ENCODE results near the gene POMT2.

Gene POMT2

DNA sequence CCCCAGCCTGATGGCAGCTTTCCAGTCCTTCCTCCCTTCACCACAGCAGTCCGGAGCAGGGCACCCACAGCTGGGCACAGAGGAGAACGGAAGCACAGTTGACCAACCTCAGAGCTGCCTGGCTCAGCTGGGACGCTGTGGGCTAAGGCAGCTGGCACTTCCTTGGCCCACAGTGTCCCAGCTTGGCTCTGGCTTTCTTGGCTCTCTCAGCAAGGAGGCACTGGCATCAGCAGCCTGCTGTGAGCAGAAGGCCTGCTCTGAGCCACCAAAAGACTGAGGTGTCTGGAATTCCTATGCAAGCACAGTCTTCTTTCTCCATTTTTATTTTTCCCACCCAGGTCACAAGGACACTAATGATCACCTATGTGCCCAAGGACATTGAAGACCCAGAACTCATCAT lies 82.3 kb downstream of the POMT2 start:
- Histone ChIP-seq H3K79me2 (ENCODE audit: insufficient read depth, low read depth) (no peaks in the 10 kb centered on the region), H4K20me1 (ENCODE audit: insufficient read depth) (no peaks in the 10 kb centered on the region), H3K4me1 (ENCODE audit: low read depth, poor library complexity, severe bottlenecking) (no peaks in the 10 kb centered on the region), H3K27me3 (ENCODE audit: insufficient read depth, low read depth) (no peaks in the 10 kb centered on the region), H3K27ac (no peak overlapping the region), H3K9ac (no peak overlapping the region), H3K4me3 (IDR thresholded peaks at IDR 0.05; ENCODE audit: insufficient read depth, low read depth, low read length) (no peak overlapping the region), H3K36me3 (ENCODE audit: insufficient read depth) (no peaks in the 10 kb centered on the region), H3K4me2 (no peak overlapping the region), H2AFZ (ENCODE audit: low read depth) (no peak overlapping the region)
- TF ChIP-seq CTCF (conservative IDR thresholded peaks at IDR 0.05; ENCODE audit: low read depth, low read length) = no peak

GRCh38 chr14:77236814-77237213 lies 83.9 kb downstream of the POMT2 start:
- Histone ChIP-seq H3K27me3 (ENCODE audit: insufficient read depth, low read depth) (no peaks in the 10 kb centered on the region), H3K36me3 (ENCODE audit: insufficient read depth) (no peaks in the 10 kb centered on the region), H3K27ac (no peak overlapping the region), H3K4me3 (IDR thresholded peaks at IDR 0.05; ENCODE audit: insufficient read depth, low read depth, low read length) (no peak overlapping the region), H2AFZ (ENCODE audit: low read depth) (no peak overlapping the region), H3K4me2 (no peak overlapping the region), H4K20me1 (ENCODE audit: insufficient read depth) (no peaks in the 10 kb centered on the region), H3K4me1 (ENCODE audit: low read depth, poor library complexity, severe bottlenecking) (no peaks in the 10 kb centered on the region), H3K79me2 (ENCODE audit: insufficient read depth, low read depth) (no peaks in the 10 kb centered on the region), H3K9ac (no peak overlapping the region)
- TF ChIP-seq CTCF (conservative IDR thresholded peaks at IDR 0.05; ENCODE audit: low read depth, low read length) = no peak

- Histone ChIP-seq H3K79me2 (ENCODE audit: insufficient read depth, low read depth) (no peaks in the 10 kb centered on the region), H3K4me1 (ENCODE audit: low read depth, poor library complexity, severe bottlenecking) (no peaks in the 10 kb centered on the region), H3K4me2 (no peak overlapping the region), H3K27me3 (ENCODE audit: insufficient read depth, low read depth) (no peaks in the 10 kb centered on the region), H3K9ac (no peak overlapping the region), H2AFZ (ENCODE audit: low read depth) (no peak overlapping the region), H3K36me3 (ENCODE audit: insufficient read depth) (no peaks in the 10 kb centered on the region), H3K27ac (no peak overlapping the region), H3K4me3 (IDR thresholded peaks at IDR 0.05; ENCODE audit: insufficient read depth, low read depth, low read length) (no peak overlapping the region), H4K20me1 (ENCODE audit: insufficient read depth) (no peaks in the 10 kb centered on the region)
- no peak for TF ChIP-seq CTCF (conservative IDR thresholded peaks at IDR 0.05; ENCODE audit: low read depth, low read length)
These were observed 89.0 kb downstream of the POMT2 start for GRCh38 chr14:77231721-77232120.

GRCh38 chr14:77230914-77231313 lies 89.8 kb downstream of the POMT2 start:
- Histone ChIP-seq H3K36me3 (ENCODE audit: insufficient read depth) (no peaks in the 10 kb centered on the region), H3K27ac (no peak overlapping the region), H4K20me1 (ENCODE audit: insufficient read depth) (no peaks in the 10 kb centered on the region), H3K27me3 (ENCODE audit: insufficient read depth, low read depth) (no peaks in the 10 kb centered on the region), H3K4me1 (ENCODE audit: low read depth, poor library complexity, severe bottlenecking) (no peaks in the 10 kb centered on the region), H3K4me3 (IDR thresholded peaks at IDR 0.05; ENCODE audit: insufficient read depth, low read depth, low read length) (no peak overlapping the region), H3K4me2 (no peak overlapping the region), H2AFZ (ENCODE audit: low read depth) (no peak overlapping the region), H3K79me2 (ENCODE audit: insufficient read depth, low read depth) (no peaks in the 10 kb centered on the region), H3K9ac (no peak overlapping the region)
- no peak for TF ChIP-seq CTCF (conservative IDR thresholded peaks at IDR 0.05; ENCODE audit: low read depth, low read length)

DNA sequence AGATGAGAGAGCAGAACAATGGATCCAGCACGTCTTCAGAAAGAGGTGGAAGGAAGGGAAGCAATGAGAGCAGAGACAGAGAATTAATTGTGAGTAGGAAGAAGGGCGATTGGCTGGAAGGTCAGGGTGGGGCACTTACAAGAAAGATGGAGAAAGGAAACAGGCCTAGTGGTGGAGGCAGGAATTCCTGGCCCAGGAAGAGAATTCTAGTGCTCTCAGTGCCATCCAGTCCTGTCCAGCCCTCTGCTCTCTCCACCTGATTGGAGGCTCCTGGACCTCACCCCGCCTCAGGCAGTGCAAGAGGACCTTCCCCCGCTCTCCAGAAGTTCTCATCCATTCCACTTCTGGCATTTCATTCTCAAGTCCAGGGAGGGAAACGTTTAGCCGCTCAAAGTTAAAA lies 92.6 kb downstream of the POMT2 start:
- H3K79me2 ChIP-seq (ENCODE audit: insufficient read depth, low read depth) = no peaks in the 10 kb centered on the region
- TF ChIP-seq CTCF (conservative IDR thresholded peaks at IDR 0.05; ENCODE audit: low read depth, low read length) = no peak
- H4K20me1 ChIP-seq (ENCODE audit: insufficient read depth) = no peaks in the 10 kb centered on the region
- no peaks in the 10 kb centered on the region for H3K4me1 ChIP-seq (ENCODE audit: low read depth, poor library complexity, severe bottlenecking)
- no peak overlapping the region for H3K27ac ChIP-seq
- no peaks in the 10 kb centered on the region for H3K27me3 ChIP-seq (ENCODE audit: insufficient read depth, low read depth)
- H3K4me3 ChIP-seq (IDR thresholded peaks at IDR 0.05; ENCODE audit: insufficient read depth, low read depth, low read length) = no peak overlapping the region
- no peak overlapping the region for H3K9ac ChIP-seq
- no peak overlapping the region for H2AFZ ChIP-seq (ENCODE audit: low read depth)
- H3K4me2 ChIP-seq = no peak overlapping the region
- H3K36me3 ChIP-seq (ENCODE audit: insufficient read depth) = no peaks in the 10 kb centered on the region
